ENCODE measurements around the gene MRPS15.
A peak's percentile ranks its signal among the peaks of the same experiment; 100 is the strongest.

The MRPS15 gene

GRCh38 chr1:36411674-36412648, 52.2 kb downstream of the MRPS15 start:
- no peak overlapping the region for H3K27ac ChIP-seq (ENCODE audit: low read depth, low read length)
- H3K36me3 ChIP-seq (ENCODE audit: control insufficient read depth, low read length) = no peaks in the 10 kb centered on the region
- no peaks in the 10 kb centered on the region for H3K9me2 ChIP-seq (replicated peaks; ENCODE audit: control insufficient read depth, low read length)
- H3F3A ChIP-seq (ENCODE audit: control insufficient read depth, insufficient read depth) = no peaks in the 10 kb centered on the region
- peaks cover 27% of the 10 kb centered on the region for H3K4me1 ChIP-seq (ENCODE audit: control insufficient read depth, low read length)
- no peaks in the 10 kb centered on the region for H4K20me1 ChIP-seq (ENCODE audit: control insufficient read depth, insufficient read depth, low read depth, low read length)
- peaks cover 17% of the 10 kb centered on the region for H3K9me3 ChIP-seq (ENCODE audit: control insufficient read depth, insufficient read depth, low read length)
- TF ChIP-seq, protein P1, sequence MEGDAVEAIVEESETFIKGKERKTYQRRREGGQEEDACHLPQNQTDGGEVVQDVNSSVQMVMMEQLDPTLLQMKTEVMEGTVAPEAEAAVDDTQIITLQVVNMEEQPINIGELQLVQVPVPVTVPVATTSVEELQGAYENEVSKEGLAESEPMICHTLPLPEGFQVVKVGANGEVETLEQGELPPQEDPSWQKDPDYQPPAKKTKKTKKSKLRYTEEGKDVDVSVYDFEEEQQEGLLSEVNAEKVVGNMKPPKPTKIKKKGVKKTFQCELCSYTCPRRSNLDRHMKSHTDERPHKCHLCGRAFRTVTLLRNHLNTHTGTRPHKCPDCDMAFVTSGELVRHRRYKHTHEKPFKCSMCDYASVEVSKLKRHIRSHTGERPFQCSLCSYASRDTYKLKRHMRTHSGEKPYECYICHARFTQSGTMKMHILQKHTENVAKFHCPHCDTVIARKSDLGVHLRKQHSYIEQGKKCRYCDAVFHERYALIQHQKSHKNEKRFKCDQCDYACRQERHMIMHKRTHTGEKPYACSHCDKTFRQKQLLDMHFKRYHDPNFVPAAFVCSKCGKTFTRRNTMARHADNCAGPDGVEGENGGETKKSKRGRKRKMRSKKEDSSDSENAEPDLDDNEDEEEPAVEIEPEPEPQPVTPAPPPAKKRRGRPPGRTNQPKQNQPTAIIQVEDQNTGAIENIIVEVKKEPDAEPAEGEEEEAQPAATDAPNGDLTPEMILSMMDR (IDR thresholded peaks at IDR 0.05; ENCODE audit: low read depth, low read length, poor library complexity, severe bottlenecking) = peak; percentile 21
- no peak for TF ChIP-seq EZH2phosphoT487 (IDR thresholded peaks at IDR 0.05; ENCODE audit: borderline replicate concordance, low read length)
- H3K27me3 ChIP-seq (ENCODE audit: control insufficient read depth, low read length) = no peaks in the 10 kb centered on the region
- no peaks in the 10 kb centered on the region for H3K79me2 ChIP-seq (ENCODE audit: control insufficient read depth, low read length)
- no peak overlapping the region for H3K4me3 ChIP-seq (ENCODE audit: low read length)
- H3K4me2 ChIP-seq (ENCODE audit: low read length) = no peak overlapping the region

- Histone ChIP-seq H3K9me2 (replicated peaks; ENCODE audit: control insufficient read depth, low read length) (no peaks in the 10 kb centered on the region), H3K27me3 (ENCODE audit: control insufficient read depth, low read length) (no peaks in the 10 kb centered on the region), H3K9me3 (ENCODE audit: control insufficient read depth, insufficient read depth, low read length) (peaks cover 9% of the 10 kb centered on the region), H3K4me2 (ENCODE audit: low read length) (no peak overlapping the region), H4K20me1 (ENCODE audit: control insufficient read depth, insufficient read depth, low read depth, low read length) (no peaks in the 10 kb centered on the region), H3K4me1 (ENCODE audit: control insufficient read depth, low read length) (peaks cover 31% of the 10 kb centered on the region), H3F3A (ENCODE audit: control insufficient read depth, insufficient read depth) (no peaks in the 10 kb centered on the region), H3K79me2 (ENCODE audit: control insufficient read depth, low read length) (no peaks in the 10 kb centered on the region), H3K27ac (ENCODE audit: low read depth, low read length) (no peak overlapping the region), H3K36me3 (ENCODE audit: control insufficient read depth, low read length) (no peaks in the 10 kb centered on the region), H3K4me3 (ENCODE audit: low read length) (no peak overlapping the region)
- TF ChIP-seq, protein P1 (IDR thresholded peaks at IDR 0.05; ENCODE audit: low read depth, low read length, poor library complexity, severe bottlenecking) = no peak
- no peak for TF ChIP-seq EZH2phosphoT487 (IDR thresholded peaks at IDR 0.05; ENCODE audit: borderline replicate concordance, low read length)
These were observed 55.7 kb downstream of the MRPS15 start for GRCh38 chr1:36408479-36408878.

GRCh38 chr1:36406440-36406839, 57.7 kb downstream of the MRPS15 start:
- H4K20me1 ChIP-seq (ENCODE audit: control insufficient read depth, insufficient read depth, low read depth, low read length) = no peaks in the 10 kb centered on the region
- H3K4me2 ChIP-seq (ENCODE audit: low read length) = no peak overlapping the region
- H3K27ac ChIP-seq (ENCODE audit: low read depth, low read length) = no peak overlapping the region
- 0 out of 2 replicates have a peak, but pooled peaks cover 3% of the 10 kb centered on the region for H3F3A ChIP-seq (ENCODE audit: control insufficient read depth, insufficient read depth)
- peaks cover 5% of the 10 kb centered on the region for H3K9me3 ChIP-seq (ENCODE audit: control insufficient read depth, insufficient read depth, low read length)
- H3K36me3 ChIP-seq (ENCODE audit: control insufficient read depth, low read length) = no peaks in the 10 kb centered on the region
- TF ChIP-seq, protein P1 (IDR thresholded peaks at IDR 0.05; ENCODE audit: low read depth, low read length, poor library complexity, severe bottlenecking) = no peak
- TF ChIP-seq EZH2phosphoT487 (IDR thresholded peaks at IDR 0.05; ENCODE audit: borderline replicate concordance, low read length) = no peak
- H3K4me3 ChIP-seq (ENCODE audit: low read length) = no peak overlapping the region
- no peaks in the 10 kb centered on the region for H3K79me2 ChIP-seq (ENCODE audit: control insufficient read depth, low read length)
- H3K9me2 ChIP-seq (replicated peaks; ENCODE audit: control insufficient read depth, low read length) = no peaks in the 10 kb centered on the region
- no peaks in the 10 kb centered on the region for H3K27me3 ChIP-seq (ENCODE audit: control insufficient read depth, low read length)
- H3K4me1 ChIP-seq (ENCODE audit: control insufficient read depth, low read length) = peaks cover 10% of the 10 kb centered on the region
